Effector CD4-positive, alpha-beta T cell (primary cell): ENCODE data around the gene CC2D1A.
A peak's percentile ranks its signal among the peaks of the same experiment; 100 is the strongest.
"Not testable (repeated sequence)": the region's sequence is repeated elsewhere in the genome, so short reads cannot be mapped to it uniquely, and the experiment has no call there.

Experiments
- DNase-seq: peaks from one replicate; pipeline ENCODE4 v3.0.0-alpha.2; 2020

Gene CC2D1A

DNA sequence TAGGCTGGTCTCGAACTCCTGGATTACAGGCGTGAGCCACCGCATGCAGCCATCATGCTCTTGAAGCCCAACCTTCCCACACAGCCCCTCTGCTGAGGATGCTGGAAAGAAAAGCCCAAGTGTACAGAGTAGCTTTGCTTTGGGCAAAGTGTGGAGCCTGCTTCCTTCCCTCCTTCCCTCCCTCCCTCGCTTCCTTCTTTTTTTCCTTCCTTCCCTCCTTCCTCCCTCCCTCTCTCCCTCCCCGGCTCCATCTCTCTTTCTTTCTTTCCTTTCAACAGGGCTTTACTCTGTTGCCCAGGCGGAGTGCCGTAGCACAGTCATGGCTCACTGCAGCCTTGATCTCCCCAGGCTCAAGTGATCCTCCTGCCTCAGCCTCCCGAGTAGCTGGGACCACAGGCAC is 2.7 kb downstream of the CC2D1A start:
- DNase-seq: no peak

DNA sequence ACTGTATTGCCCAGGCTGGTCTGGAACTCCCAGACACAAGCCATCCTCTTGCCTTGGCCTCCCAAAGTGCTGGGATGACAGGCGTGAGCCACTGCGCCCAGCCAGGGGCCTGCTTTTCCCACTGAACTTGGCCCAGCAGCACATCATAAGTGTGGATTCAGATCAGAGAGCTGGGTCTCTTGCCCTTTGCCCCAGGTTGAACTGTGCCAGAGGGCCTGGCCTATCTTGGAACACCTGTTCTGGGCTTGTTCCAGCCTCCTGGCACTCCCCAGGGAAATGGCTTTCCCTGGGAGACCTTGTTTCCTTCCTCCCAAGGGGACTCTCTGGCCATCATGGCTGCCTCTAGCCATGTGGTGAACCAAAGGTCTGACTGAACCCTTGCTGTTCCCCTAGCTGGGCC is 3.4 kb downstream of the CC2D1A start:
- no peak for DNase-seq

DNA sequence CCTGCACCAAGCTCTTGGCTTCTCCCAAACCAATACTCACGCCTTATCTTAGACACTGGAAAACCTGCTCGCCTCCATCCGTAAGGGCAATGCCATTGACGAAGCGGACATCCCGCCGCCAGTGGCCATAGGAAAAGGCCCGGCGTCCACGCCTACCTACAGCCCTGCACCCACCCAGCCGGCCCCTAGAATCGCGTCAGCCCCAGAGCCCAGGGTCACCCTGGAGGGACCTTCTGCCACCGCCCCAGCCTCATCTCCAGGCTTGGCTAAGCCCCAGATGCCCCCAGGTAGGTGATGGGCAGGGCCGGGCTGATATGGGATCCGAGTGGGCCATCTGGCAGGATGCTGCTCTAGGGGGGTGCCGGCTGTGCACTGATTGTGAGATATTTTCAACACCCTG is 7.4 kb downstream of the CC2D1A start:
- DNase-seq: no peak

DNA sequence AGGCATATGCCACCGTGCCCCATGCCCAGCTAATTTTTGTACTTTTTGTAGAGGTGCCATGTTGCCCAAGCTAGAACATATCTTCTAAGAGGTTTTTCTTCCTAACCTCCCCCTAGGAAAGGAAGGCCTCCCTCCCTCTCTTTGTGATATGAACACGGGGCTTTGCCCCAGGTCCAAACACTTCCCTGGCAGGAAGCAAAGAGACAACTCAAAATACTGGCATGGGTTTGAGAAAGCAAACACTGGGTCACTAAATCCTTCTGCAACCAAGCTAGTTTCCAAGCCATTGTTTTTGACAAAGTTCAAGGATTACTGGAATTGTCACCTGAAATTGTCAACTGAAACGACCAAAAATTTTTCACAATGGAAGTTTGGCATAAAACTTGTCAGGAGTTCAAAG is 8.8 kb downstream of the CC2D1A start:
- no peak for DNase-seq

GRCh38 chr19:13917888-13918406 is 11.9 kb downstream of the CC2D1A start:
- no peak for DNase-seq

- DNase-seq: no peak
These were observed 12.9 kb downstream of the CC2D1A start for GRCh38 chr19:13918726-13919411.

DNA sequence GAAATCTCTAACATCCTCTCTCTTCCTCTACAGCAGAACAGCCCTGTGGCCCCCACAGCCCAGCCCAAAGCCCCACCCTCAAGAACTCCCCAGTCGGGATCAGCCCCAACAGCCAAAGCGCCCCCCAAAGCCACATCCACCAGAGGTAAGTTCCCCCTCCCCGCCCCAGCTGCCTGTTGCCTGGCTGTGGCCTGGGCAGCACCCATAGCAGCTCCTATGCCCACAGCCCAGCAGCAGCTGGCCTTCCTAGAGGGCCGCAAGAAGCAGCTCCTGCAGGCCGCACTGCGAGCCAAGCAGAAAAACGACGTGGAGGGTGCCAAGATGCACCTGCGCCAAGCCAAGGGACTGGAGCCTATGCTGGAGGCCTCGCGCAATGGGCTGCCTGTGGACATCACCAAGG is 14.5 kb downstream of the CC2D1A start:
- DNase-seq: no peak

DNA sequence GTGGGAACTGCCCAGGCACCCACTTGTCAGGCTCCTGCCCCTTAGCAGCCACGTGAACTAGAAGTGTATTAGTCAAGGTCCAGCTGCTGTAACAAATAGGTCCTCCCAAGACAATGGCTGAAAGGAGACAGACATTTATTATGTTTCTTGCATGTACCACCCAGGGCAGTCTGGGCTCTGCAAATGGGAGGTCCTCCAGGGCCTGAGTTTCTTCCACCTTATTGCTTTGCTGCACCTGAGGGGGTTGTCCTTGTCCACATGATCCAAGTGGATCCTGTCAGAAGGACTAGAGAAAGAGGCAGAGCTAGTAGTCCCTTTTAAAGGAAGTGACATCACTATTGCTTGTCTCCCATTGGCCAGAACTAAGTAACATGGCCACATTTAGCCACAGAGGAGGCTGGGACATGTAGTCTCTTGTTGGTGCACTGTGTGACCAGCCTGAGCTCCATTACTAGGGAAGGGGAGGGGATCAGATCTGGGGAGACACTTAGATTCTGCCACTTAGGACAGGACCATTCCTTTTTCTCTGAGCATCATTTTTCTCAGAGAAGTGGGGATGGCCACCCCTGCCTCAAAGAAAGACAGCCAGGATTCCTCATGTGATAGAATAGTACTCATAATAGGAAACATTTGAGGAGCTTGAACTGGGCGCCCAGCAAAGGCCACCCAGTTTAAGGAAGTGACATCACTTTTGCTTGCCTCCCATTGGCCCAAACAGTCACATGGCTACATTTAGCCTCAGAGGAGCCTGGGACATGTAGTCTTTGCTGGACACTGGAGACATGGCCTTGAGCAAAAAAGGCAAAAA is 15.1 kb downstream of the CC2D1A start:
- peak; percentile 20 for DNase-seq

DNA sequence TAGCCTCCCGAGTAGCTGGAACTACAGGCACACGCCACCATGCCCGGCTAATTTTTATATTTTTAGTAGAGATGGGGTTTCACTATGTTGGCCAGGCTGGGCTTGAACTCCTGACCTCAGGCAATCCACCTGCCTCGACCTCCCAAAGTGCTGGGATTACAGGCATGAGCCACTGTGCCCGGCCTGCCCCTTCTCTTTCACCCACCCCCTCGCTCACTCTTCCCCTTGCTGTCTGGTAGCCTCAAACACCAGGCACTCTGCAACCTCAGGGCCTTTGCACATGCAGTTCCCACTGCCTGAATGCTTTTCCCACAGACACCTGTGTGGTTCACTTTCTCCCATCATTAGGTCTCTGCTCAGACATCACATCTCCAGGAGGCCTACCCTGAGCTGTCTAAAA is 16.1 kb downstream of the CC2D1A start:
- not testable (repeated sequence) for DNase-seq

DNA sequence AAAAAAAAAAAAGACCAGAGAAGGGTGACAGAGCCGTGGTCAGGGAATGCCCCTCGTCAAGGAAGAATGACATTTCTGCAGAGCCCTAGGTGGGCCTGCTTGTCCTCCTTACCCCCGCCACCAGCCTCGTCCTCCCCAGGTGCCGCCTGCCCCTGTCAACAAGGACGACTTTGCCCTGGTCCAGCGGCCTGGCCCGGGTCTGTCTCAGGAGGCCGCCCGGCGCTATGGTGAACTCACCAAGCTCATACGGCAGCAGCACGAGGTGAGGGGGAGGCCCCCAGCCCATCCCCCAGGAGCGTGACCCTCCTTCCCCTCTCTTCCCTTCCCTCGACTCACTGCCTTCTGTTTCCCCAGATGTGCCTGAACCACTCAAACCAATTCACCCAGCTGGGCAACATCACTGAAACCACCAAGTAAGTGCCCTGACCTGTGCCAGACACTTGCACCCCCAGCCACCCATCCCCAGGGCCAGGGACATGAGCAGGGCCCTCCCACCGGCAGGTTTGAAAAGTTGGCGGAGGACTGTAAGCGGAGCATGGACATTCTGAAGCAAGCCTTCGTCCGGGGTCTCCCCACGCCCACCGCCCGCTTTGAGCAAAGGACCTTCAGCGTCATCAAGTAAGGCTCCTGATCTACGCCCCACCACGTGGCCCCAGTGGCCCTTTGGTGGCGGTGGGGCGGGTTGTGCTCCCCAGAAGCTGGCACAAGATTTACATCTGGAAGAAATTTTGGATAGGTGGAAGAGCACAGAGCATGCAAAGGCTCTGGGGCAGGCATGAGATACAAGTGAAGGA is 17.4 kb downstream of the CC2D1A start:
- no peak for DNase-seq

- DNase-seq: no peak
These were observed 20.0 kb downstream of the CC2D1A start for GRCh38 chr19:13926010-13926409.

DNA sequence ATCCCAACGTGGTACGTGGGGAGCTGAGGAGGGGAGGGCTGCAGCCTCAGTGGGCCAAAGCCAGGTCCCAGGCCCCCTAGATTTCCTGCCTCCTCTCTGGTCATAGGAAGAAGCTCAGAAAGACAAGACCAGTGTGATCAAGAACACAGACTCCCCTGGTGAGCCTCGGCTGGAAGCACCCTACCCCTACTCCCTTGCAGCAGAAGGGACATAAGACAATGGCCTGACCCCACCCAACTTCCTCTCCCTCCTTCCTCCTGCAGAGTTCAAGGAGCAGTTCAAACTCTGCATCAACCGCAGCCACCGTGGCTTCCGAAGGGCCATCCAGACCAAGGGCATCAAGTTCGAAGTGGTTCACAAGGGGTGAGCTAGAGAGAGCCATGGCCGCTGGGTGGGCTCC is 20.7 kb downstream of the CC2D1A start:
- DNase-seq: no peak

GRCh38 chr19:13929340-13929739 is 23.3 kb downstream of the CC2D1A start:
- DNase-seq: no peak

DNA sequence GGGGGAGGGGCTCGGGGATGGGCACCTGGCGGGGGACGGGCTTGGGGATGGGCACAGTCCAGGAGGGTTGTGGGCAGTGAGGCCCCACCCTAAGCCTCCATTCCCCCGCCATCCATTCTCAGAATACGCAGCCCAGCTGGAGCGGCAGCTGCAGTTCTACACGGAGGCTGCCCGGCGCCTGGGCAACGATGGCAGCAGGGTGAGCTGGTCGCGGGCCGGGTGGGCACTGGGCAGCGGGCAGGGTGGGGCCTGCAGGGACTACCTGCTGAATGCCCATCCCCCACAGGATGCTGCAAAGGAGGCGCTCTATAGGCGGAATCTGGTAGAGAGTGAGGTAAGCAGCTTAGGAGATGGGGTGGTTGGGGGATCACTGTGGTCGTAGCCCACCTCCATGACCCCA is 24.0 kb downstream of the CC2D1A start:
- DNase-seq: no peak

- DNase-seq: no peak
These were observed 24.4 kb downstream of the CC2D1A start for GRCh38 chr19:13930402-13930801.

DNA sequence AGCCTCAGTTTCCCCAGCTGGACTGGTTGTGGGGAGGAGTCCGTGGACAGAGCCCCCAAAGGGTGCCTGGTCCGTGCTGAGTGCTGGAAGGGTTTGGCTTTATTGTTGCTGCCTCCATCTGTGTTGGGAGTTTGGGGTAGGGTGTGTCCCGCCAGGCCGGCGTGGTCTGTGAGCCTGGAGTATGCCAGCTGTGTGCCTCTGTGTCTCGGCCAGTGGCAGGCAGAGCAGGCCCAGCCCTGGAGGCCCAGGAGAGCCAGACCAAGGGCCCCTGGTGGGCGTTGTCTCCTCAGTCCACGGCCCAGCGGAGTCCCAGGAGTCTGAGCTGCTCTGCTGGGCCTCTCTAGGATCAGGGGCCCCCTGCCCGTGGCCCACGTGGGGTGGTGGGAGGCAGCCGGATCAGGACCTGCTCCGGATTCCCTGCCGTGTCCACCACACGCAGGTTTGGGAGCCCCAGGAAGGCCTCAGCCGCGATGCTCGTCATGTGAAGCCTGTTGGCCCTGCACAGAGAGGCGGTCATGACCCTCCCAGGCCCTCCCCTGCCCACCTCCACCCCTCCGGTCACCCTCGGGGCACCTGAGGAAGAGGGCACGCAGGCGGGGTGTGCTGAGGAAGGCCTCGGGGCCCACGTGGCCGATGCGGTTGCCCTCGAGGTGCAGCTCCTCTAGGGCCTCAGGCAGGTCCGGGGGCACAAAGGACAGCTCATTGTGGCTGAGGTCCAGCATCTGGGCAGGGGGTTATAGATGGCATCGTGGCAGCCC is 25.6 kb downstream of the CC2D1A start:
- DNase-seq: no peak

DNA sequence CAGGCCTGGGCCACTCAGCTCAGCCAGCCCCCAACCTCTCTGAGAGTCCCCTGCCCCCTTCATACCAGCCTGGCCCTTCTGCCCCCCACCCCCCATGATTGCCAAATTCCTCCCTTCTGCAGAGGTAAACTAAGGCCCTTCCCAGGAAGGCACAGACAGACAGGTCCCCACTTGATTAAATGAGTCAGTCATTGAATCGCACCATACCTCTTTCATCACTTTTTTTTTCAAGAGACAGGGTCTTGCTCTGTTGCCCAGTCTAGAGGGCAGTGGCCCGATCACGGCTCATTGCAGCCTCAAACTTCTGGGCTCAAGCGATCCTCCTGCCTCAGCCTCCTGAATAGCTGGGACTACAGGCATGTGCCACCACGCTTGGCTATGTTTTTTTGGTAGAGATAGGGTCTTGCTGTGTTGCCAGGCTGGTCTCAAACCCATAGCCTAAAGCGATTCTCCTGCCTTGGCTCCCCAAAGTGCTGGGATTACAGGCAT is 26.2 kb downstream of the CC2D1A start:
- DNase-seq: no peak

DNA sequence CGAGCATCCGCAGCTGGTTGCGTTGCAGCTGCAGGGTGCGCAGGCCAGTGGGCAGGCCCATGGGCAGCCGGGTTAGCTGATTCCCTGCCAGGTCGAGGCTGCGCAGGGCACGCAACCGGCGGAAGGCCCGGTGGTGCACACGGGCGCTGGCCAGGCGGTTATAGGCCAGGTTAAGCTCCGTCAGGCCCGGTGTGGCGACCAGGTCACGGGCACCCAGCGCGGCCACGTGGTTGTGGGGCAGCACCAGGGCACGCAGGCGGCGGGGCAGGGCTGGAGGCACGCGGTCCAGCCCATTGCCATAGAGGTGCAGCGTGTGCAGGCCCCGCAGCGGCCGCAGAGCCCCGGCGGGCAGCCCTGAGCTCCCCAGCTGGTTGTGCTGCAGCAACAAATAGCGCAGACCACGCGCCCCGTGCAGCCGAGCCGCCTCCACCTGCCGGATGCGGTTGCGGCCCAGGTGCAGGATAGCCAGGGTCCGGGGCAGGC is 27.0 kb downstream of the CC2D1A start:
- DNase-seq: no peak

GRCh38 chr19:13934785-13935109 is 28.7 kb downstream of the CC2D1A start:
- no peak for DNase-seq

DNA sequence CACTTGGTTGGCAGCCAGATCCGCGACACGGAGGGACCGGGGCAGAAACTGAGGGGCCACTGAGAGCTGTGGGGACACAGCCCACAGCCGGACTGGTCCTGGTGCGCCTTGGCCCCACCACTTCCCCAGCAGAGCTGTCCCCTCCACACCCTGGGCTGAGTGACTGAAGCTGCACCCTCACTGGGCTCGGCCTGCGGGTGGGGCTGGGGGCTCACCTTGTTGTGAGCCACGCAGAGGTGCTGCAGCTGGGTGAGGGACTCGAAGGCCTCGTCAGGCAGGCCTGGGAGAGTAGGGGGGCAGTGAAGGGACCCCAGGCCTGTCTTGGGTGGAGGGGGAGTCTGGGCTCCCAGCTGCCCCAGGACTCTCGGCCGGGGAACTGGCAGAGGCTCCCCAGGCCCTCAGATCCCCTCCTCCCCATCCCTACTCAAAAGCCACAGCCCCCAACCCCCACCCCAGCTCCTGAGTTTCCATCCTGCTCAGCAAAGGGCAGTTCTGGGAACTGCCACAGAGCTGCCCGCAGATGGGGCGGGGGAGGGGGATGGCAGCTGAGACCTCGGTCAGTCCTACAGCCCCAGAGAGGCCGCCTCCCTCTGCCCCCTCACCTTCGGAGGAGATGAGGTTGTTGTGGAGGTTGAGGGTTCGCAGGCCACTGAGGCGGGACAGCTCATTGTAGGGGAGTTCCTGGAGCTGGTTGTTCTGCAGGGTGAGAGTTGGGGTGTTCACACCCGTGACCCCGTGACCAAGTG is 29.9 kb downstream of the CC2D1A start:
- no peak for DNase-seq

DNA sequence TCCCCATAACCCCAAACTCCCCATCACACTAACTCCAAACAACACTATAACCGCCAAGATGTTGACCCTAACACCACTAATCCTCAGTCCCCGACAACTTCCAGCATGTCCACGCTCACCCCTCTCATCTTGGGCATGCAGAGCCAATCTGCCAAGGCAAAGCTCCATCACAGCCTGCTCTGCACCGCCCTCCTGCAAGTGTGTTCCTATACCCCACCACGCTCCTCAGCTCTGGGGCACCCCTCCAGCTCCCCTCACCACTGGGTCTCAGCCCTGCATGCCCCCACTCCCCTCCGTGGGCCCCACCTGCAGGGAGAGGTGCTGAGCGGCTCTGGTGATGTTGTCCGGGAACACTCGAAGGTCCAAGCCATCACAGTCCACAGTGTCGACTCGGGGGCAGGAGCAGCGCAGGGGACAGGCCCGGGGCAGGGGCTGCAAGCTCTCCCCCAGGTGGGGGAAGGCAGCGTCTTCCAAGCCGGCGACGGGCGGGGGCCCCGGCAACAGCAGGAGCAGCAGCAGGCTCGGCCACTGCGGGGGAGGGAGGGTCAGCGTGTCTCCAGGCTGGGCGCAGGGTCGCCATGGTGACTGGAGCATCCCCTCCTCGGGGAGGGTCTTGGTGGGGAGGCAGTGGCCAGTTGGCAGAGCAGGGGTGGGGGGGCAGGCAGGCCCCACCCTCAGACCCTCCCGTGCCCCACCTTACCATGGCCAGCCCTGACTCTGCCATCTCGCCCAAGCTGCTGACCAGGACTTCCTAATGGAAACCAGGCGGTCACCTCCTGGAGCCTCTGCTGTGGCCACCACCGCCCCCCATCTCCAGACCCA is 31.7 kb downstream of the CC2D1A start:
- no peak for DNase-seq
